ENCODE data around the gene CBFA2T3. TPM values are rescaled to one million over a fixed set of nuclear protein-coding genes. Genes with fewer than 3 reads are reported as not detected.

The CBFA2T3 gene
- total RNA-seq, 1 donor from 2014 or later = 10.1 TPM

GRCh38 chr16:88847654-88848053 lies 129.4 kb downstream of the CBFA2T3 start:
- no peak for TF ChIP-seq CTCF (IDR thresholded peaks at IDR 0.05; ENCODE audit: unreplicated experiment)
- H3K36me3 Mint-ChIP-seq = peaks cover 5% of the 10 kb centered on the region
- H3K9me3 Mint-ChIP-seq = no peaks in the 10 kb centered on the region
- no peak overlapping the region for H3K27ac Mint-ChIP-seq
- no peaks in the 10 kb centered on the region for H3K4me1 Mint-ChIP-seq
- DNase-seq (ENCODE audit: low spot score in 2 of 2, unreplicated experiment in 2 of 2) = no peak
- no peaks in the 10 kb centered on the region for H3K27me3 Mint-ChIP-seq (ENCODE audit: low read depth)
- no peak overlapping the region for H3K4me3 Mint-ChIP-seq

- Mint-ChIP-seq H3K4me3 (no peak overlapping the region), H3K27ac (no peak overlapping the region), H3K36me3 (peaks cover 3% of the 10 kb centered on the region), H3K9me3 (no peaks in the 10 kb centered on the region), H3K4me1 (no peaks in the 10 kb centered on the region), H3K27me3 (ENCODE audit: low read depth) (no peaks in the 10 kb centered on the region)
- TF ChIP-seq CTCF (IDR thresholded peaks at IDR 0.05; ENCODE audit: unreplicated experiment) = no peak
- DNase-seq (ENCODE audit: low spot score in 2 of 2, unreplicated experiment in 2 of 2) = no peak
These were observed 130.9 kb downstream of the CBFA2T3 start for GRCh38 chr16:88846088-88846487.

DNA sequence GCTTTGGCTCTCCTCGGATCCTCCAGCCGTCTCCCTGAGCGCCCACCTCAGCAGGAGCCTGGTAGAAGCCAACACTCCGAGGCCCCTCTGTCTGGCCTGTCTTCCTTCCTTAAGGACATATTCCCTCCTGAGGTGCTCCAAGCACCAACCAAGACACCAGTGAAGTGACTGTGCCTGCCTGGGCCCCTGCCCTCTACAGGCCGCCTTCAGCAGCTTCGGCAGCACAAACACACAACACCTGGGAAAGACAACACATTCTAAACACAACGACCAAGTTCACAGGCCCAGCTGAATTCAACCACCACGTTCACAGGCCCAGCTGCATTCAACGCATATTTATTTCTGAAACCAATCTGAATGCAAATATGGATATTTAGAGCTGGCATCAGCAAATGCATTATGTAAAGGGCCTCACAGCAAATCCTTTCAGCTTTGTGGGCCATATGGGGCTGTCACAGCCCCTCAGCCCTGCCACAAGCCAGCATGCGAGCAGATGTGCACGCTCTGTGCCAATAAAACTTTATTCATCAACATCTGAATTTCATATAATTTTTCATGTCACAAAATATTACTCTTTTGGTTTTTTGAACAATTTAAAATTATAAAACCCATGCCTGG lies 132.5 kb downstream of the CBFA2T3 start:
- TF ChIP-seq CTCF (IDR thresholded peaks at IDR 0.05; ENCODE audit: unreplicated experiment) = no peak
- no peak overlapping the region for H3K27ac Mint-ChIP-seq
- H3K4me3 Mint-ChIP-seq = no peak overlapping the region
- H3K9me3 Mint-ChIP-seq = no peaks in the 10 kb centered on the region
- H3K4me1 Mint-ChIP-seq = no peaks in the 10 kb centered on the region
- peaks cover 2% of the 10 kb centered on the region for H3K36me3 Mint-ChIP-seq
- H3K27me3 Mint-ChIP-seq (ENCODE audit: low read depth) = no peaks in the 10 kb centered on the region
- DNase-seq (ENCODE audit: low spot score in 2 of 2, unreplicated experiment in 2 of 2) = no peak

GRCh38 chr16:88843256-88843655 lies 133.8 kb downstream of the CBFA2T3 start:
- Mint-ChIP-seq H3K27me3 (ENCODE audit: low read depth) (no peaks in the 10 kb centered on the region), H3K4me1 (no peaks in the 10 kb centered on the region), H3K9me3 (no peaks in the 10 kb centered on the region), H3K4me3 (no peak overlapping the region), H3K27ac (no peak overlapping the region), H3K36me3 (no peaks in the 10 kb centered on the region)
- DNase-seq (ENCODE audit: low spot score in 2 of 2, unreplicated experiment in 2 of 2) = no peak
- TF ChIP-seq CTCF (IDR thresholded peaks at IDR 0.05; ENCODE audit: unreplicated experiment) = no peak

GRCh38 chr16:88842806-88843205 lies 134.2 kb downstream of the CBFA2T3 start:
- no peak overlapping the region for H3K27ac Mint-ChIP-seq
- DNase-seq (ENCODE audit: low spot score in 2 of 2, unreplicated experiment in 2 of 2) = no peak
- H3K27me3 Mint-ChIP-seq (ENCODE audit: low read depth) = no peaks in the 10 kb centered on the region
- no peaks in the 10 kb centered on the region for H3K4me1 Mint-ChIP-seq
- no peaks in the 10 kb centered on the region for H3K9me3 Mint-ChIP-seq
- no peak for TF ChIP-seq CTCF (IDR thresholded peaks at IDR 0.05; ENCODE audit: unreplicated experiment)
- H3K36me3 Mint-ChIP-seq = no peaks in the 10 kb centered on the region
- no peak overlapping the region for H3K4me3 Mint-ChIP-seq

GRCh38 chr16:88842308-88842756 lies 134.7 kb downstream of the CBFA2T3 start:
- Mint-ChIP-seq H3K4me3 (no peak overlapping the region), H3K27ac (no peak overlapping the region), H3K9me3 (no peaks in the 10 kb centered on the region), H3K4me1 (no peaks in the 10 kb centered on the region), H3K36me3 (no peaks in the 10 kb centered on the region), H3K27me3 (ENCODE audit: low read depth) (no peaks in the 10 kb centered on the region)
- no peak for DNase-seq (ENCODE audit: low spot score in 2 of 2, unreplicated experiment in 2 of 2)
- no peak for TF ChIP-seq CTCF (IDR thresholded peaks at IDR 0.05; ENCODE audit: unreplicated experiment)
